ENCODE measurements around the gene UBTF.

Gene UBTF

DNA sequence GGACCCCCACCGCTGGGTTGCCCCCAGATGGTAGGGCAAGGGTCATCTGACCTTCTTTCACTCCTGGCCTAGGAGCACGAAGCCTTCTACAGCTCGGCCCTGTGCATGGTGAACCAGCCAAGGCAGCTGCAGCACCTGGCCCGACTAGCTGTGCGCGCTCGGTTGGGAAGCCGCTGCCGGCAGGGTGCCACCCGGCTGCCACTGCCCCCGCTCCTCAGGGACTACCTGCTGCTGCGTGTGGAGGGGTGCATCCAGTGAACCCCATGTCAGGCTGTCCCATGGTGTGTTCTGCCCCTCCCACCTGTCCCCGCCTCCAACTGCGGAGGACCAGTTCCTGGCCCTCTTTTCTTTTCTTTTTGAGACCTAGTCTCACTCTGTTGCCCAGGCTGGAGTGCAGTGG lies 41.3 kb downstream of the UBTF start:
- DNase-seq (ENCODE audit: low read depth): no peak
- no peak for TF ChIP-seq CTCF (IDR thresholded peaks at IDR 0.05; ENCODE audit: control insufficient read depth, extremely low read depth, insufficient read depth)
- no peak overlapping the region for H3K4me3 ChIP-seq (ENCODE audit: low read depth, low read length)

GRCh38 chr17:44177640-44178039 lies 41.8 kb downstream of the UBTF start:
- no peak overlapping the region for H3K4me3 ChIP-seq (ENCODE audit: low read depth, low read length)
- no peak for TF ChIP-seq CTCF (IDR thresholded peaks at IDR 0.05; ENCODE audit: control insufficient read depth, extremely low read depth, insufficient read depth)
- no peak for DNase-seq (ENCODE audit: low read depth)

DNA sequence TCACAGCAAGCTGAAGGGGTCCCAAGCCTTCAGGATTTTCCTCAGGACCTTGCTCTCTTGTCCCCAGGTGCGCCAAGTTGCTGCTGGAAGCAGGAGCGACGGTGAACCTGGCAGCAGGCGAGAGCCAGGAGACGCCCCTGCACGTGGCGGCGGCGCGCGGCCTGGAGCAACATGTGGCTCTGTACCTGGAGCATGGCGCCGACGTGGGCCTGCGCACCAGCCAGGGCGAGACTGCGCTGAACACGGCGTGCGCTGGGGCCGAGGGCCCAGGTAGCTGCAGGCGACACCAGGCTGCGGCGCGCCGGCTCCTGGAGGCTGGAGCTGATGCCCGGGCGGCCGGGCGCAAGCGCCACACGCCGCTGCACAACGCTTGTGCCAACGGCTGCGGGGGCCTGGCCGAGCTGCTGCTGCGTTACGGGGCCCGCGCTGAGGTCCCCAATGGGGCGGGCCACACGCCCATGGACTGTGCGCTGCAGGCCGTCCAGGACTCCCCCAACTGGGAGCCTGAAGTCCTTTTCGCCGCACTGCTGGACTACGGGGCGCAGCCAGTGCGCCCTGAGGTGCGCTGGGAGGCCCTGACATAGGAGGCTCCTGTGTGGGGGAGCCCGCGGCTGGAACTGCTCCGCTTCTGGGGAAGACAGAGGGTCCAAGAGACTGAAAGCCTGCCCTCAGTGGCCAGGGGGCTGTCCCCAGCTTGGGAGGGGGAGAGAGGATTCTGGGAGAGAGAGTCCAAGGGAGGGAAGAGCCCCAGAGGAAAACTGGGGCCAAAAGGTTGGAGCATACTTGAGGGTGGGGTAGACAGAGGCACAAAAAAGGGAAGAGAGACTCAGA lies 42.6 kb downstream of the UBTF start:
- TF ChIP-seq CTCF (IDR thresholded peaks at IDR 0.05; ENCODE audit: control insufficient read depth, extremely low read depth, insufficient read depth): no peak
- H3K4me3 ChIP-seq (ENCODE audit: low read depth, low read length): no peak overlapping the region
- no peak for DNase-seq (ENCODE audit: low read depth)

DNA sequence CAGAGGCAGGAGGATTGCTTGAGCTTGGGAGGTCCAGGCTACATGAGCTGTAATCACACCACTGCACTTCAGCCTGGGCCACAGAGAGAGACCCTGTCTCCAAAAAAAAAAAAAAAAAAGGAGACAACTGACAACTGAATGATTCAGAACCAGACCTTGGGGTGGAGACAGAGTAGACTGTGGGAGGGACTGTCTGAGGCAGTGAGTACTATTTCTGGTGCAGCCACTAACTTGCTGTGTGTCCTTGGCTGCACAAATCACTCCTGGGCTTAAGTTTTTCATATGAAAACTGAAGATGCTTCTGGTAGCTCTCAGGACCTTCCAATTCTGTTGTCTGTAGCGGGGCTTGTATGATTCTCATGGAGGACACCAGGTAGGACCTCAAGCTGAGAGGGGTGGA lies 43.2 kb downstream of the UBTF start:
- H3K4me3 ChIP-seq (ENCODE audit: low read depth, low read length): no peak overlapping the region
- no peak for DNase-seq (ENCODE audit: low read depth)
- no peak for TF ChIP-seq CTCF (IDR thresholded peaks at IDR 0.05; ENCODE audit: control insufficient read depth, extremely low read depth, insufficient read depth)

DNA sequence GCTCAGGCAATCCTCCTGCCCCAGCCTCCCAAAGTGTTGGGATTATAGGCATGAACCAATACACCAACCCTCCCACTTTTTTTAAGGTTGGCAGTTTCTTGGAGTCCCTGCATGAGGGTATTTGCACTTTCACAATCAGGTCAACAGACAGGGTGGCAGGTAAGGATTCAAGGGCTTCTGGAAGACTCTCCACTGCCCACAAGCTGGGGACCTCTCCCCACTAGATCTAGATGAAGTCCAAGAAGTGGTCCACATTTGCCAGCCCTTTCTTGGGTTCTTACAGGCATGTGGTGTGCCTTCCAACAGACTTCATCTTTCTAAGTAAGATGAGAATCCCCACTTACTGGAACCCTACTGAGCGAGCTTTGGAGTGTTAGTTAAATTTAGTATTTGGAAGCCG lies 45.0 kb downstream of the UBTF start:
- no peak for DNase-seq (ENCODE audit: low read depth)
- no peak for TF ChIP-seq CTCF (IDR thresholded peaks at IDR 0.05; ENCODE audit: control insufficient read depth, extremely low read depth, insufficient read depth)
- H3K4me3 ChIP-seq (ENCODE audit: low read depth, low read length): no peak overlapping the region

DNA sequence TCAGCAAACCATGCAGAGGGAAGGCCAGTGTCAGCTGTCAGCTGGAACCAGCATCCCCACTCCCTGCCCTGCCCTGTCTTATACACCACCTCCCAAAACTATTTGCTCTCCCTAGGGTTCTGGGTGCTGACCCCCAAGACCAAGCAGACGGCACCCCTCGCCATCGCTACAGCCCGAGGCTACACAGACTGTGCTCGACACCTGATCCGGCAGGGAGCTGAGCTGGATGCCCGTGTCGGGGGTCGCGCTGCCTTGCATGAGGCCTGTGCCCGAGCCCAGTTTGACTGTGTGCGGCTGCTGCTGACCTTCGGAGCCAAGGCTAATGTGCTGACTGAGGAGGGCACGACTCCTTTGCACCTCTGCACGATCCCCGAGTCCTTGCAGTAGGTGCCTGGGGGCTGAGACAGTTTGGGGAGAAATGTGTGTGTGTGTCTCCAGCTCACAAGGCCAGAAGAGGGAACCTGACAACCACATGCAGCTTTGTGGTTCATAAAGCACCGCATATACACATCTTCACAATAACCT lies 47.5 kb downstream of the UBTF start:
- DNase-seq (ENCODE audit: low read depth): no peak
- H3K4me3 ChIP-seq (ENCODE audit: low read depth, low read length): no peak overlapping the region
- no peak for TF ChIP-seq CTCF (IDR thresholded peaks at IDR 0.05; ENCODE audit: control insufficient read depth, extremely low read depth, insufficient read depth)

Measured in LNCaP clone FGC (cell line).